ENCODE data around the gene DNTT. TPM values are rescaled to one million over a fixed set of nuclear protein-coding genes. Genes with fewer than 3 reads are reported as not detected.
A peak's percentile ranks its signal among the peaks of the same experiment; 100 is the strongest.

Gene DNTT
- total and polyA plus RNA-seq, 2 experiments from 2014 or later: not detected

DNA sequence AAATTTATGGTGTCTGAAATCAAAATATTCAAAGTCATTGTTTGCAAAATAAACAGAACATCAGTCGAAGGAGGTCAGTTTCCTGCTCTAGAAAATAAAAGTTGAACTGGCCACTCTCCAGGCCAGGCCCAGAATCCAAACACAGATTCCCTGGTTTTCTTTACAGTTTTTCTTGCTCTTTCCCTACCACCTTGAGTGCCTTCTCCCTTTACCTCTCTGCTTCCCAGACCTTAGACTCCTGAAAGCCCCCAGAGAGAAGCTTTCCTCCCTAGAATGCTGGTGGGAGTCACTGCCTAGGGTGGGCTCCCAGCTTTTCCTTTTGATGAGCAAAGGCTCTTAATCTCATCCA is 6.1 kb downstream of the DNTT start:
- Mint-ChIP-seq H3K9me3 (no peaks in the 10 kb centered on the region), H3K4me1 (peaks cover 50% of the 10 kb centered on the region), H3K27ac (peak overlapping the region; percentile 98), H3K36me3 (ENCODE audit: low read depth) (no peaks in the 10 kb centered on the region), H3K4me3 (peak overlapping the region; percentile 35), H3K27me3 (ENCODE audit: insufficient read depth, low read depth, poor library complexity) (no peaks in the 10 kb centered on the region)
- H3K27me3 ChIP-seq (ENCODE audit: insufficient read depth): no peaks in the 10 kb centered on the region
- TF ChIP-seq, protein P1, sequence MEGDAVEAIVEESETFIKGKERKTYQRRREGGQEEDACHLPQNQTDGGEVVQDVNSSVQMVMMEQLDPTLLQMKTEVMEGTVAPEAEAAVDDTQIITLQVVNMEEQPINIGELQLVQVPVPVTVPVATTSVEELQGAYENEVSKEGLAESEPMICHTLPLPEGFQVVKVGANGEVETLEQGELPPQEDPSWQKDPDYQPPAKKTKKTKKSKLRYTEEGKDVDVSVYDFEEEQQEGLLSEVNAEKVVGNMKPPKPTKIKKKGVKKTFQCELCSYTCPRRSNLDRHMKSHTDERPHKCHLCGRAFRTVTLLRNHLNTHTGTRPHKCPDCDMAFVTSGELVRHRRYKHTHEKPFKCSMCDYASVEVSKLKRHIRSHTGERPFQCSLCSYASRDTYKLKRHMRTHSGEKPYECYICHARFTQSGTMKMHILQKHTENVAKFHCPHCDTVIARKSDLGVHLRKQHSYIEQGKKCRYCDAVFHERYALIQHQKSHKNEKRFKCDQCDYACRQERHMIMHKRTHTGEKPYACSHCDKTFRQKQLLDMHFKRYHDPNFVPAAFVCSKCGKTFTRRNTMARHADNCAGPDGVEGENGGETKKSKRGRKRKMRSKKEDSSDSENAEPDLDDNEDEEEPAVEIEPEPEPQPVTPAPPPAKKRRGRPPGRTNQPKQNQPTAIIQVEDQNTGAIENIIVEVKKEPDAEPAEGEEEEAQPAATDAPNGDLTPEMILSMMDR (conservative IDR thresholded peaks at IDR 0.05; ENCODE audit: low read depth in 2 of 2): no peak
- TF ChIP-seq, protein P2, sequence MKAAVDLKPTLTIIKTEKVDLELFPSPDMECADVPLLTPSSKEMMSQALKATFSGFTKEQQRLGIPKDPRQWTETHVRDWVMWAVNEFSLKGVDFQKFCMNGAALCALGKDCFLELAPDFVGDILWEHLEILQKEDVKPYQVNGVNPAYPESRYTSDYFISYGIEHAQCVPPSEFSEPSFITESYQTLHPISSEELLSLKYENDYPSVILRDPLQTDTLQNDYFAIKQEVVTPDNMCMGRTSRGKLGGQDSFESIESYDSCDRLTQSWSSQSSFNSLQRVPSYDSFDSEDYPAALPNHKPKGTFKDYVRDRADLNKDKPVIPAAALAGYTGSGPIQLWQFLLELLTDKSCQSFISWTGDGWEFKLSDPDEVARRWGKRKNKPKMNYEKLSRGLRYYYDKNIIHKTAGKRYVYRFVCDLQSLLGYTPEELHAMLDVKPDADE (IDR thresholded peaks at IDR 0.05): no peak
- TF ChIP-seq POLR2AphosphoS5 (IDR thresholded peaks at IDR 0.05; ENCODE audit: low read depth) (no peak), JUNB (IDR thresholded peaks at IDR 0.05; ENCODE audit: unreplicated experiment) (no peak), ZNF331 (CRISPR knock-in tag; IDR thresholded peaks at IDR 0.05; ENCODE audit: low read depth) (no peak)
- no peaks in the 10 kb centered on the region for H3K36me3 ChIP-seq (ENCODE audit: insufficient read depth)
- H3K27ac ChIP-seq (ENCODE audit: low read depth): peak overlapping the region; percentile 85
- H3K4me3 ChIP-seq: no peak overlapping the region
- no peaks in the 10 kb centered on the region for H3K9me2 ChIP-seq (ENCODE audit: insufficient read depth)
- no peak overlapping the region for H2AFZ ChIP-seq
- DNase-seq (ENCODE audit: low spot score): peak; percentile 50
- no peaks in the 10 kb centered on the region for H3K79me2 ChIP-seq (replicated peaks; ENCODE audit: insufficient read depth)
- 0 out of 2 replicates have a peak, but pooled peaks cover 6% of the 10 kb centered on the region for H3F3A ChIP-seq (replicated peaks; ENCODE audit: low read depth)
- peak overlapping the region; percentile 36 for H3K4me2 ChIP-seq
- no peaks in the 10 kb centered on the region for H4K20me1 ChIP-seq (replicated peaks; ENCODE audit: insufficient read depth)
- H3K4me1 ChIP-seq (ENCODE audit: insufficient read depth): peaks cover 30% of the 10 kb centered on the region
- peak; percentile 25 for ATAC-seq

DNA sequence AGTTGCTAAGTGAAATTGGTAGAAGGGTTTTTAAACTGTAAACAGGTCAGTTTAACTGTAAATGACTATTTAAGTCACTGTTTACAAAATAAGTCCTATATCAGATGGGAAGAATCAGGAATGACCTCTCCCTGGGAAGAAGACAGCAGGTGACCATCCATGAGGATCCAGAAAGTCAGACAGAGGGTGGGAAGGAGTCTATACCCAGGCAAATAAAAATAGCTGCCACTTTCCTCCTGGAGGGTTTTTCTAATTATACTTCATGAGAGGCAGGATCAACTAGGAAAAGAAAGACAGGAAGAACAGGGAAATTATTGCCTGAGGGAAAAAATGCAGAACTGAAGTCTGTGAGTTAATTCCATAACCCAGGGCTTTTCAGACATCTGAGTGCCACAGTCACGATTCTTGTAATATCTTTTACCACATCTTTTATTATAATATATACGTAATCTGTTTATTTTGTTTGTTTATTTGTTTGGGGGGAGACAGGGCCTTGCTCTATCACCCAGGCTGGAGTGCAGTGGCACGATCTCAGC is 7.0 kb downstream of the DNTT start:
- Mint-ChIP-seq H3K27me3 (ENCODE audit: insufficient read depth, low read depth, poor library complexity) (peaks cover under 1% of the 10 kb centered on the region), H3K4me3 (no peak overlapping the region; the same call in 2 of the 3 replicates), H3K27ac (peak overlapping the region; percentile 90), H3K9me3 (no peaks in the 10 kb centered on the region), H3K4me1 (peaks cover 55% of the 10 kb centered on the region), H3K36me3 (ENCODE audit: low read depth) (no peaks in the 10 kb centered on the region)
- H2AFZ ChIP-seq: no peak overlapping the region
- H3K27me3 ChIP-seq (ENCODE audit: insufficient read depth): no peaks in the 10 kb centered on the region
- no peaks in the 10 kb centered on the region for H4K20me1 ChIP-seq (replicated peaks; ENCODE audit: insufficient read depth)
- no peak for TF ChIP-seq ZNF114 (CRISPR knock-in tag; IDR thresholded peaks at IDR 0.05)
- TF ChIP-seq CREB1 (CRISPR knock-in tag; IDR thresholded peaks at IDR 0.05; ENCODE audit: low read depth): no peak
- TF ChIP-seq, protein P2 (IDR thresholded peaks at IDR 0.05): no peak
- TF ChIP-seq NANOG (IDR thresholded peaks at IDR 0.05; ENCODE audit: borderline replicate concordance): no peak
- TF ChIP-seq ZNF331 (CRISPR knock-in tag; IDR thresholded peaks at IDR 0.05; ENCODE audit: low read depth): no peak
- TF ChIP-seq STAT1 (IDR thresholded peaks at IDR 0.05; ENCODE audit: unreplicated experiment): no peak
- TF ChIP-seq POLR2AphosphoS5 (IDR thresholded peaks at IDR 0.05; ENCODE audit: low read depth): no peak
- H3K9me2 ChIP-seq (ENCODE audit: insufficient read depth): no peaks in the 10 kb centered on the region
- peaks cover 30% of the 10 kb centered on the region for H3K4me1 ChIP-seq (ENCODE audit: insufficient read depth)
- DNase-seq (ENCODE audit: low spot score) (no peak), ATAC-seq (no peak)
- no peaks in the 10 kb centered on the region for H3K36me3 ChIP-seq (ENCODE audit: insufficient read depth)
- peak overlapping the region; percentile 36; the same call in 1 of the 2 replicates for H3K4me2 ChIP-seq
- no peak overlapping the region for H3K4me3 ChIP-seq
- H3F3A ChIP-seq (replicated peaks; ENCODE audit: low read depth): 0 out of 2 replicates have a peak, but pooled peaks cover 6% of the 10 kb centered on the region
- H3K79me2 ChIP-seq (replicated peaks; ENCODE audit: insufficient read depth): no peaks in the 10 kb centered on the region
- peak overlapping the region; percentile 85 for H3K27ac ChIP-seq (ENCODE audit: low read depth)

Measured in GM23338 (cell line).